ENCODE results near the gene CHCHD6. TPM values are rescaled to one million over a fixed set of nuclear protein-coding genes. Genes with fewer than 3 reads are reported as not detected.

The CHCHD6 gene
- polyA plus RNA-seq, 1 donor: 6.5 TPM

- DNase-seq: no peak
Observed at GRCh38 chr3:126832933-126833332, 128.9 kb downstream of the CHCHD6 start.

DNA sequence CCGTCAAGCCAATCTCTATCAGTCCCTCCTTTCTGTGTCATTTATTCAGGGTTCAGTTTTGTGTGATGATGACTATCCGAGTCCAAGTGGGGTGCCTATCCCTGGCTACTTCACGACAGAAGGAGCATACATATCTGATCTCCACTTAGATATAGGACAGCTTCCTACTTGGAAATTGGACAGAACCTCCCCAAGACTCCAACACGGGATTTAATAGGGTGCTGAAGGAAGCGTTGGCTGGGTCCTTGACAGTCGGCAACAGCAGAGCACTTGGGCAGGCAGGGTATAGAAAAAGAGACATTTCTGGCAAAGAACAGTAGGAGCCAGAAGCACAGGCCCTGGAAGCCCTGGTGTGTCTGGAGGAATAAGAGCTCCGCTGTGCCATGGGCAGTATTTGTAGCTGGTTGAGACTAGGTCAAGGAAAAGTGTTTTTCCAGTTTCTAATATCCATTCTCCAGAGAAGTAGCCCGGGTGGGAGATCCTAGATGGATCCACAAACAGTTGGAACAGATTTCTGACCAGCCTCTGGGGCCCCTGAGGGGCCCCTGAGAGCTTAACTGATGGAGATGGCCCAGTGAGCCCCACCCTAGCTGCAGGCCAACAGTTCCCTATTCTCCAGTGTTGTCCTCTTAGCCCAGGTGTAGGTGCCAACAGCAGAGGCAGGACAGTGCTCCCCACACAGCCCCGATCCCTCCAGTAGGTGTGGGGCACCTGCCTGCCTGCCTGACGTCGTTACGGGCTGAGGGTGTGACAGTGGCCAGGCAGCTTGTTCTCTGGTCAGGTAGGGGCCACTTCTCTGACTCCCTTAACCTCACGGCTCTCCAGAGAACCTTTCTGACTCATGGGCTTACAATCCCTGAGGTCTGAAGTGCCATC lies 130.8 kb downstream of the CHCHD6 start:
- no peak for DNase-seq

GRCh38 chr3:126835472-126836219 lies 131.6 kb downstream of the CHCHD6 start:
- no peak for DNase-seq

DNA sequence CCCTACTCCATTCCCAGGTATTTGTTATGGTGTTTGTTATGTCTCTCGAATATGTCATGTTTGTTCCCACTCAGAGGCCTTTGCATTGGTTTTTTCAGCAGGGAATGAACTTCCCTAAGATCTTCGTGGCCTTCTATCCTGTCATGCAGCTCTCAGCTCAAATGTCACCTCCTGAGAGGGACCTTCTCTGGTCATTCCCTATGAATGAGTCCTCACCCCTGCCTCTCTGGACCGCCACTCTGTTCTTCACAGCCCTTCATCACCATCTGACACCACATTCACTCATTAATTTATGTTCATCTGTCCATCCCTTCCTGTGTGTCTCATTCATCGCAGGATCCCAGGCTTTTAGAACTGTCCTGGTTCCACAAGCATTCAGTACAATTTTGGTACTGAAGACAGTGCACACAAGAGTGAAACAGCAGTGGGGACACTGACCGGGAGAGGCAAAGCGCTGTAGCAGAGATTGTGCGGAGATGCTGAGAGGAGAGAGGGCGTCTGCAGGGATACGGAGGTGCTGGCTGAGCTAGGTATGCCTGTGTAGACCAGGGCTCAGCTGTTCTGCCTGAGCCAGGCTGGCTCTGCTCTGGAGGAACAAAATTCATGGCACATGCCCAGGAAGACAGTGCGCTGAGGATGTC lies 132.3 kb downstream of the CHCHD6 start:
- no peak for DNase-seq

DNA sequence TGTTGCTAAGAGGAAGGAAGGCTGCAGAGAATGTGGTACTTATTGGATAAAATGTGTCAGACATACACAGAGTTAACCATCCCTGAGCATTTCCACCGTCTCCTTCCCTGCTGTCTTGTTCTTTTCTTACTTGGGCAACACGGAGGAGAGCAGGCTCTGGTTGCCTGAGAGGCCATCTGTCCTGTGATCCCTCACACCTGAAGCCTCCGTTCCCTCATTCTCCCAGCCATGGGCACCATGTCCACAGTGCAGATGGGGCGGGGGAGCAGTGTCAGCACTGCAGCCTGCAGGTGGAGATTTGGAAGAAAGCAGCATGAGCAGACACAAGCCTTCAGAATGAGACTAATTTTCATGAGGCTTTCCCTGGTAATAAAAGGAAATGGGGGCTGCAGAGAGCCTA lies 133.7 kb downstream of the CHCHD6 start:
- DNase-seq: no peak

DNA sequence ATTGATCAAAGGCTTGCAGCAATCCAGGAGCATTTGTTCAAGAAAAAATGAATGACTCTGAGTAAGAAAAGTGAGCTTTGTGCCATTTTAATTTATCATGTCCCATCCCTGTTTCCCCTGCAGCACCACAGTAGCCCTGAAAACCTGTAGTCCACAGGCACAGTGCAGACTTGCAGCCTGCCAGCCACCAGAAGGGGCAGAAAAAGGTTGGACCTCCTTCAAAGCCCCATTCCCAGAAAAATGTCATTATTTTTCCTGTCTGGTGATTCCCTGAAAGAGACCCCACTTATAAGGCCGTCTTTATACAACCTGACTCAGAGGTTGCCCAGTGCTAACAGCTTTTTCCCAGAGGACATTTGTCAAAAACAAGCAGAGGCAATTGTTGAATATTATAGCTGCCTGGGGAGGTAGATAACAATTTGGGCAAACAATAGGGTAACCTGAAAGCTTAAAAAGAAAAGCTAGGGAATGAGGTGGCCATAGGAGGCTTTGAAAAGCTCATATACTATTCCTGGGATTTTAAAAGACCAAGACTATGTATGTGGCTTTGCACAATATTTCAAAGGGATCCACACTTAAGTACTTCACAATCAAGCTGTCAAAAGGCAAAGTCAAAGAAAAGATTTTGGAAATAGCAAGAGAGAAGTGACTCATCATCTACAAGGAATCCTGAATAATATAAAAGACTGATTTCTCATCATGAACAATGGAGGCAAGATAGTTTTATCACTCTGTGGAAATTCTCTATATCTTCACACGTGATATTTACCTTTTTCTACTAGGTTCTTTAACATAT lies 142.1 kb downstream of the CHCHD6 start:
- no peak for DNase-seq

DNA sequence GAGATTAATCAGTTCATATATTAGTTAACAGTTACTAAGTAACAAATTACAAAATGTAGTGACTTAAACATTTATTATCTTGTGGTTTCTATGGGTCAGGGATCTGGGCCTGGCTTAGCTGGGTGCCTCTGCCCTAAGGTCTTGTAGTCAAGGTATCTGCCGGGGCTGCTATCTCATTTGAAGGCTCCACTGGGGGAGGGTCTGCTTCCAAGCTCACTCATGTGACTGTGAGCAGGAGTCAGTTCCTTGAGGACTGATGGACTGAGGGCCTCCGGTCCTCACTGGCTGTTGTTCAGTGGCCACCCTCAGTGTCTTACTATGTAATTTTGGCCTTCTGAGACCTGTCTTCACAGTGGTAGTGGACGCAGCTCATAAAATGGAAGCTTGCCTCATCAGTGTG lies 143.0 kb downstream of the CHCHD6 start:
- no peak for DNase-seq

- DNase-seq: no peak
Observed at GRCh38 chr3:126848991-126849390, 145.0 kb downstream of the CHCHD6 start.

DNA sequence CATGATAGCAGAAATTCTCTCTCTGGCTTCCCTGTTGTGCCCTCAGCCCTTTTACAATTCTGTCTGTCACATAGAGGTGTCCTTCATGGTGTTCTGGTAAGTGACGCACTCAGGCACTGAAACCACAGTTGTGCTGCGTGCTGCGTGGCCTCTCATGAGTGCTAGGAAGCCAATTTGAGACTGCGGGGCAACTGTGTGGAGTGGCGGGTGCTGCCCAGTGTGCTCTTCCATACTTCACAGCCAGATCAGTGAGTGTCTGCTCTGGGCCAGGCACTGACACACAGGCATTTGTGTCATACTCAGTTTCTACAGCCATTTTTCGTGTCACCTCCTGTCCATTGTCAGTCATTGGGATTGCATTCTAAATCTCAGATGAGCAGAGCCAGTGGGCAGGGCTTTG lies 145.7 kb downstream of the CHCHD6 start:
- DNase-seq: no peak

DNA sequence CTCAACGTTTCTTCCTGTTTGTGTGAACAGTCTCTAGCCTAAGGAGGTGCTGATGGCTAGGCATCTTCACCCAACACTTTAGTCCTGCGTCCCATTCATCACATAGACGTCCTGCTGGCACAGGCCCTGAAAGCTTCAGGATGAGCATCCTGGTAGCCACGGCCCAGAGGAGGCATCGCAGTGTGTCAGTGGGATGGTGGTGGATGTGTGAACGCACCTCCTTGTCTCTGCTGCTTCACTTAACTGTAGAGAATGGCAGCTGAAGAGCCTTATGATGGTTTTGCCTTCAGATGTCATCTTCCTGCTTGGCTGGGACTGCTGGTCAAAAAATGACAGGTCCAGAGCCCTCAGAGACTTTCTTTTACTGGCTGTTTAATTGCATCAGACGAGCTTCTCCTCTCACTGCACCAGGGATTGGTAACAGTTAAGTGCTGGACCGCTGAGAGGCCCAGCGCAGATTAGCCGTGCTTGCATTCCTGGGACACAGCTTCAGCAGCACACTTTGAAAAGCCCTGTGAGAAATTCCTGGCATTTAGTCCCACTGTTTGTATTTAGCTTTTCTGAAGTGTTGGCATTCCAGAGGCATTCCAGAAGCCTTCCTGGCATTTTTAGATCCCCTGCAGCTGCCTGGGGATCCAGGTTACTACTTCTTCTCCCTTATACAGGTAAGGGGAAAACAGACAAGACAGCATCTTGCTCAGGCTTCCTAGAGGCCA lies 146.5 kb downstream of the CHCHD6 start:
- DNase-seq: no peak

DNA sequence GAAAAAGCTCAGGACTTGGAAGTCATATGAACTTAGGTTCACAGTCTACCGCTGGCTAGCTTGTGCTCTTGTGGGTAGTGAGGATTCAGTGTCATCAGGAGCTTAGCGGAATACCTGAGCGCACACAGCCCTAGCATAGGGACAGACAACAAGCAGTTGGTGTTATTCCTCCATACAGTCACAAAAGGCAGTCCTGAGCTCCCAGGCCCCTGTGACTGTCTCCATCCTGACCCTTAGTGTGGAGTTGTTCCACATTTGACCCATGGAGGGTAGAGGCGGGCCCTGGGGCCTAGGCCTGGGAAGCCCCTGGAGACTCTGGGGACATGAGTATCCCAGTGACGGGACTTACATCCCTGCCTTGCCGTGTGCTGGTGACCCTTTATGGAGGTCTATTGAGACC lies 147.3 kb downstream of the CHCHD6 start:
- DNase-seq: no peak

DNA sequence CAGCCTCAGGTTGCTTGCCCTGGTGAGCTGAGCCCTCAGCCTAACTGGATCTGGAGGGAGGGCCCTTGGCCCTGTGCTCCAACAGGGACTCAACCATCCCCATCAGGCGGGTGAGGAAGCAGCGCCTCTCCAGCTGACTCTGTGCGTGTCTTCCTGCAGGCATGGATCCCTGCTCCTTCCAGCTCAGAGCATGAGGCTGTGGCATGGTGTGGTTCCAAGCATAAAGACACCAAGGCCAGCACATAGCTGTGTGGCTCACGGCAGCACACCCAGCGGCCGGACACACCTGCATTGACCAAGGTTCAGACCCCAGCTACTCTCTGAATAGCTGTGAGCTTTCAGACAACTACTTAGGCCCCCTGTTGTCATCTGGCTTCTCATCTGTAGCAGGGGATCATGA lies 147.9 kb downstream of the CHCHD6 start:
- no peak for DNase-seq

- DNase-seq: no peak
Observed at GRCh38 chr3:126852511-126852910, 148.5 kb downstream of the CHCHD6 start.

GRCh38 chr3:126854666-126855065 lies 150.6 kb downstream of the CHCHD6 start:
- DNase-seq: no peak

DNA sequence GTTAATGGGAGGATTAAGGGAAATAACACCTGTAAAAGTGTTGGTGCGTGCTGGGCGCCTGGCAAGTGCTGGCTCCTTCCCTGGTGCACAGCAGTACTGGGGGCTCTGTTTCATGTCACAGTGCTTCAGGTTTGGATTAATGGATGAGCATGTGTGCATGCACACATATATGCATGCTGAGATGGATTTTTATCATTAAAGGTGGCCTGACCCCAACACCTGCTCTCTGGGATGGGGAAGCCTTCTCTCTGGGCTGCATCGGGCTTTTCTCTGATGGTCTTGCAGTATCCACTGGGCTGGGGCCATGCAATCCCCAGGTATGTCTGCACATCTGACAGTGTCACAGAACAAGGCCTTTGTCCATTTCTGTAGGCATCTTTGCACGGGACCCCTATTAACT lies 151.3 kb downstream of the CHCHD6 start:
- no peak for DNase-seq

GRCh38 chr3:126857928-126858327 lies 153.9 kb downstream of the CHCHD6 start:
- DNase-seq: no peak

DNA sequence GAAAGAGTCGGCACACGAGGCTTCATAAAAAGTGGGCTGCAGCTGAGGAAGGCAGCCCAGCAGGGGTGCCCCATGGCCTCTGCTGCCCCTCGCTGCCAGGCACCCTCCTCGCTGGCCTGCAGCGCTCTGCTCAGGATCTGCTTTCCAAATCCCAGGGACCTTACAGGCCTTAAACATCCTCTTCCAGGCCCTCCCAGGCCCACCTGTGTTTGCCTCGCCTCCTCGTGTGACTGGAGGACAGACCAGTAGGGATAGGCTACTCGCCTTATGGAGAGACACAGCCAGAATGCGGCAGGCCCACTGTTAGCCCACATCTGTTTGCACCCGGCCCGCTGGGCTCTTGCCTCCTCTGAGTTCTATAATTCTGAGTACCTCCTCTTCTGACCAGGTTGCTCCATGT lies 154.4 kb downstream of the CHCHD6 start:
- DNase-seq: no peak

GRCh38 chr3:126858887-126859286 lies 154.8 kb downstream of the CHCHD6 start:
- no peak for DNase-seq

DNA sequence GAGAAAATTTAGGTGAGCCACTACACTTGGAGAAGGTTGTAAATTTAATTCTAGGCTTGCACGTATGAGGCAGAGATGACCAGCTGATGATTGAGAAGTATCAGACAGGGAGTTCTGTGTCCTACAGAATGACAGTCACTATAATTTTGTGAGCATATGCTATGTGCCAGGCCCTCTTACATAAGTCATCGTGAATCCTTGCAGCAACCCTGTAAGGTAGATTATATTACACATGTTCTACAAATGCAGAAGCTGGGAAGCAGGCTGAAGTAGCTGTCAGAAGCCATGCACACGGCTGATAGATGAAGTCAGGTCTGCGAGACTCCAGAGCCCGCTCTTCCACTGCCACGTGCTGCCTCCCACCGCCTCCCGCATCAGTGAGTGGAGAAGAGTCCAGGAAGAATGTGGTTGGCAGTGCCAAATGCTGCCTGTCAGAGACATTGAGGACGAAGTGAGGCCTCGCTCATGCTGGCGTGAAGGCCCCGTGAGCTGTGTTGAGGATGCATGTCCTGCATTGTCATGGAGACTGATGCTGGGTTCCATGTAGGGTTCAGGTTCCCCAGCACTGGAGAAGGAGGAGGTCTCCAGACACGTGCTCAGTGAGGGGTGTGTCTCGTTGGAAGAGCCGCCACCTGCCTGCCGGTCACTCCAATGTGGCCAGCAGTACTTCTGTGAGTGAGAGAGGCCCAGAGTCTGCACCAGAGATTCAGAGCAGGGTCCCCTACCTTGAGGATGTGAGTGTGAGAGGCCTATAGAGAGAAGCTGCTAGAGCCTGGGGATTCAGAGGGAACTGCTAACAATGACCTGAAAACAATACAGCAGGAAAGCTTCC lies 155.6 kb downstream of the CHCHD6 start:
- DNase-seq: no peak

DNA sequence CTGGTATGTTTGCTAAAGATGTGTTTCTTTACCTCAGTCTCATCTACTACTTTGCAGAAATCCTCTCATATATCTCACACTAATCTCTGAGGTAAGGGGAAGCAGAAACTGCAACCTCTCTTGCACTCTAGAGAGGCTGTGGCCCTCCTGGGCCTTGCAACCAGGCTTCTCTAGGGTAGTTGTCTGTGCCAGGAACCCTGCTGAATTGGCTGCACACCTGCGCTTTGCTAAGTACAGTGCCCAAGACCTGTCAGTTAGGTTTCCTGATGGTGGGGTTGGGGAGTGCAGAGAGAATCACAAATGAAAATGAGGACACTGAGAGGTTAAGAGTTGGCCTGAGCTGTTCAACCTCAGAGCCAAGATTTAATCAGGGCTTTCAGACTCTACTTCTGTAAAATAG lies 161.7 kb downstream of the CHCHD6 start:
- no peak for DNase-seq

- no peak for DNase-seq
Observed at GRCh38 chr3:126866175-126866759, 162.2 kb downstream of the CHCHD6 start.
